ENCODE results near the gene MED13.
"Not testable (repeated sequence)": the region's sequence is repeated elsewhere in the genome, so short reads cannot be mapped to it uniquely, and the experiment has no call there.

The MED13 gene

DNA sequence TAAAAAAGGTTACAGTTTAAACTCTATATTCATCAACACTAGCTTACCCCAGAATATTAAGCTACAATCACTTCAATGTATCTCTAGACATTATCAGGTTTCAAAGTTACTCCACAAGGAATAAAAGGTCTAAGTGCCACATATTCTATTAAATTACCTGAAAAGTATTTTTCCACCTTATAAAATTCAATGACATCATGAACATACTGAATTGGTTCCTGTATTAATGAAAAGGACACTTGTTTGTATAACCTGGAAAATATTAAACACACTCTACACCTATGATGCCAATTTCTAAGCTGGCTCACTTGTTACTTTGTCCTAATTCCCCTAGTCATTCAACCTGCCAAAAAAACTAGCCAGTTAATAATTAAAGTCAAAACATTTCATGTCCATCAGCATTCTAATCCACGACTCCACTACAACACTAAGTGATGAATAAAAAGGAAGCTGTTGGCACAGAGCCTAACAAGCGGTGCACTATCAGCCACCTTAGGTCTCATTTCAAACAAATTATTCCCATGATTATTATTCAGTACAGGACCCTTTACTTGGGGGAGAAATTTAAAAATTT lies 12.2 kb downstream of the MED13 start:
- DNase-seq (ENCODE audit: low read depth in 2 of 2), result no peak

DNA sequence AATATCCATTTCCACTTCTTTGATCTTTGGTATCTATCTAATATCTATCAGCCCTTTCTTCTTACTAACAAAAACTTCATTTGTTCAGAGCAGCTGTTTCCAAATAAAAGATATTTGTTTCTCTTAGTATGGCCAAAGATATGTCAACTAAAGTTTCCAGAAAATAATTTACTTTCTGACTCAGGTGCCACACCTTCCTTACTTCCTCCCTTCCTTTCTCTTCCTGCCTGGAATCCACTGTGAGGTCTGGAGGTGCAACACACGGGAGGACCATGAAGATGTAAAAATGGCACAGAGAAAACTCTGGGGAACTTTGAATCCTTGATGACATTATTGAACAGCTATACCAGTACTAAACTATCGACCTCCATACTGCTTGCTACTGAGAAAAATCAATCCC lies 14.0 kb downstream of the MED13 start:
- no peak for DNase-seq (ENCODE audit: low read depth in 2 of 2)

DNA sequence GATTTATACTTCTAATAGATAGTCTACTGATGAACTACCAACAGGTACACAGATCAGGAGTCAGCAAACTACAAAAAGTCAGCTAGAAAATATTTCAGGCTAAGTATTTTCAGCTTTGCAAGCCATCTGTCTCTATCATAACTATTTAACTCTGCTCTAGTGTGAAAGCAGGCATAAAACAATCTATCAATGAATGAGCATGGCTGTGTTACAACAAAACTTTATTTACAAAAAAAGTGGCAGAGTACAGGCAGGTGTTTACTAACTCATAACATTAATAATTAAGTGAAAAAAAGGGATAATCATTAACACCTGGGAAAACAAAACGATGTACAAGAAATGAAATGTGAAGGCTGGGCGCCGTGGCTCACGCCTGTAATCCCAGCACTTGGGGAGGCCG lies 15.8 kb downstream of the MED13 start:
- no peak for DNase-seq (ENCODE audit: low read depth in 2 of 2)

DNA sequence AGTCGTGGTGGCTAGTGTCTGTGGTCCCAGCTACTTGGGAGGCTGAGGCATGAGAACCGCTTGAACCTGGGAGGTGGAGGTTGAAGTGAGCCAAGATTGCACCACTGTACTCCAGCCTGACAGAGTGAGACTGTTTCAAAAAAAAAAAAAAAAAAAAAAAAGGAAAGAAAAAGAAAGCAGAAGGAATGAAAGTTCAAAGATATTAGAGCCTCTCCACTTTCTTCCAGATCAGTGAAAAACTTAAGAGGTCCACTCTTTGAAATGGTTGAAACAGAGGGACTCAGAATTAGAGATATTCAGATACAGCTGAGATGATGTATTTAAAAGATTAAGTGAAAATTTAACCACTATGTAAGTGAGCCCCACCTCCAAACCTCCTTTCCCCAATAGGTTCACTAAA lies 16.8 kb downstream of the MED13 start:
- DNase-seq (ENCODE audit: low read depth in 2 of 2), result no peak

DNA sequence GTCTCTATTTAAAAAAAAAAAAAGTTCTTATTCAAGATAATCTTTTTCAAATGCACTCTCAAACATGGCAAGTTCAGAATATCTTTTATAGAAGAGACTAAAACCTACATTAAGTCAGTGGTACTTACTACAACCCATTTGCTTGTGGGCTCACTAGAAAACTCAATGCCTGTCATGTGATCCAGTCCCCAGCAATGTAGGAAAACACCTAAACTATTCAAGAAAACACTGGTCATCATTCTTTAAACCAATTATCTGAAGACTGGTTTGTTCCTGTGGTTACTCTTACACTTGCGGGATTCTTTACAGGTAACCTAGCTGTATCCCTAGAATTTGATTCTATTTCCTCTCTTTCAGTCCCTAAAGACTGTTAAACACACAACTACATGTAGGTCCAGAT lies 19.6 kb downstream of the MED13 start:
- no peak for DNase-seq (ENCODE audit: low read depth in 2 of 2)

DNA sequence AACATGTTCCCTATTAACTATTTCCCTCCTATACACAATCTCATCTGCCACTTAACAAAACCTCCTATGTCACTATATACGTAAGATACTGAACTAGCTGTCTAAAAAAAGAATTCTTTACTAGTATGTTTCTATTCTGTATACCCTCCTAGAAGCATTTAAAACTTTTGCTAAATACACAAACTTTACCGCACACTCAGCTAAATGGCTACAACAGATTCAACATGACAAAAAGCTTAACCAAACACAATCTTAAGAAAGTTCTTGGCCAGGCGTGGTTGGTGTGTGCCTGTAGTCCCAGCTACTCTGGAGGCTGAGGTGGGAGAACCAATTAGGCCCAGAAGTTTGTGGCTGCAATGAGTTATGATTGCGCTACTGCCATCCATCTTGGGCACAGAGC lies 20.0 kb downstream of the MED13 start:
- no peak for DNase-seq (ENCODE audit: low read depth in 2 of 2)

DNA sequence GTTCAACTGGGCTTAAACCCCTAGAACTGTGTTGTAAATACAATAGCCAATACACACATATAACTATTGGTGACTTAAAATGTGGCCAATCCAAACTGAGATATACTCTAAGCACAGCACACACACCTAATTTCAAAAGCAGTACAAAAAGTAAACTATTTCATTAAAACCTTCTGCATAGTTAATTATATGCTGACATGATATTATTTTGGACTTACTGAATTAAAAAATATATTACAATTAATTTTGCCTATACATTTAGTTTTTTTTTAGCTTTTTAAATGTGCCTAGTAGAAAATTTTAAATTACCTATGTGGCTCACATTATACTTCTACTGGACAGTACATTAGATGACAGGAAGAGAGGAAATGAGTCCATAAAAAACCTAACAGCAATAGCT lies 21.5 kb downstream of the MED13 start:
- no peak for DNase-seq (ENCODE audit: low read depth in 2 of 2)

DNA sequence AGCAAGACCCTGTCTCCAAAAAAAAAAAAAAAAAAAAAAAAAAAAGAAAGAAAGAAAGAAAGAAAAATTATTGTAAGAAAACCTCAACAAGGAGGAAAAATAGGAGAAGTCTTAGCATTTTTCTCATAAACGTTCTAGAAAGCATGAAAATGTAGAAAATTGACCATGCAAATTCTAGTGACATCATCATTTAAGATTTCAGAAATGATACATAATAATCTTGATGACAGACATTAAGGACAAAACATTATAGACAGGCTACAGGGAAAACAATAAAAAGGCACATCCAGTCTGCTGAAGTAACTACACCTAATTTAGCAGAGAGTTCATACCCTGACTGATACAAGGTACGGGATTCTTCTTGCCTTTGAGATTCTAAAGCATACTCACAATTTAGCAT lies 21.9 kb downstream of the MED13 start:
- DNase-seq (ENCODE audit: low read depth in 2 of 2), result no peak

DNA sequence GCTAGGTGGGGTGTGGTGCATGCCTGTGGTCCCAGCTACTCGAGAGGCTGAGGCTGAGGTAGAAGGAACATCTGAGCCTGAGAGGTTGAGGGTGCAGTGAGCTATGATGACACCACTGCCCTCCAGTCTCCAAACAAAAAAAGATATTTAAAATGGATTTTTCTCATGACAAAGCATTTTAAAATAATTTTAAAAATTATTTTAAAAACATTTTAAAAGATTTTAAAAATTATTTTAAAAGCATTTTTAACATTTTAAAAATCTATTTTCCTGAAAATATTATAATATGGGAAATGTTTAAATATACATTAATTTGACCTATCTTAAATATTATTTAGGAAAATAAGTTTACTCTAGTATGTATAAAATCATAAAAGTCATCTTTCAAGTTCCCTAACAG lies 26.8 kb downstream of the MED13 start:
- DNase-seq (ENCODE audit: low read depth in 2 of 2), result no peak

DNA sequence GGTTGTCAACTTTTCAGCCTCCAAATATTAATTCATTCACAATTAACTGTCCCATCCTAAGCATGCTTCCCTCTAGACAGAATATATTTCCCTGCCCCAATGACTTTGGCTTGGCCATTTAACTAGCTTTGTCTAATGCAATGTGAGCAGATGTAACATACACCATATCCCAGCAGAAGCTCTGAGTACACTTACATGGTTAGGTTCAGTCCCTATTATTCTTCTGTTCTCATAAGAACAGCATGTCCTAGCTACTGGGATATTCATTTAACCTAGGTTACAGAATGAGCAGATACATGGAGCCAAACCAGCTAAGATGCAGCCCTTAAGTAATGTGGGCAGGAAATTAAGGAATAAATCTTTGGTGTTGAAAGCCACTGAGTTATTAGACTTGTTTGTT lies 31.8 kb downstream of the MED13 start:
- DNase-seq (ENCODE audit: low read depth in 2 of 2), result no peak

DNA sequence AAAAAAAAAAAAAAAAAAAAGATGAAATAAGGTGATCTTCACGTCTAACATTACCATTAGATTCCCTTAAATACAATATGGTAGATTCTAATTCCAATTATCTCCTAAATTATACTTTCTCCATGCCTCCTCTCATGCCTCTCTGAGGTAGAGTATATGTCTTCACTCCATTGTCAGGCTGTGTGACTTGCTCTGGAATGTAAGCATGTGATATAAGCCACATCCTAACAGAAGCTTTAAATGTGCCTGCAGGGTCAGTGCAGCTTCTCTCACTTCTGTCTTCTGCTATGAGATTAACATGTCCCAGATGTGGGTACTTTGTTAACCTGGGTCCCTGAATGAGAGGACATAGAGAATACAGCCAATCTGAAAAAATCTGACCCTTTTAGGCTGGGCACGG lies 32.6 kb downstream of the MED13 start:
- DNase-seq (ENCODE audit: low read depth in 2 of 2), result no peak

DNA sequence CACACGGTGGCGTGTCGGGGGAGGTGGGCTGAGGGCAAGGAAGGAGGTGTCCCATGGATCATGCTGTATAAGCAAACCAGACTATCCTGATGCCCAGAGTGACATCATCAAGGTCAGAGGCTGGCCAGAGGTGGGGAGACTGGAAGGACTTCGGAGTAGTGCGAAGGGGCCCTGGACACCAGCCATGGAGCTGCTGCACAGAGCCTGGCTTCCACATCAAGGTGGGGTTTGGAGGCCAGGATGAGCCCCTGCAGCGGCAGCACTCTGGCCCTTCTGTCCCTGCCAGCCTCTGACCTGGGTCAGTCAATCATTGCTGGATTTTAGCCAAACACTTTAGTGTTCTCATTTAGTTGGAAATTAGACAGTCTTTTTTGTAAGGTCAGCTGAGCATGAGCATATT lies 34.8 kb downstream of the MED13 start:
- DNase-seq (ENCODE audit: low read depth in 2 of 2), result no peak

DNA sequence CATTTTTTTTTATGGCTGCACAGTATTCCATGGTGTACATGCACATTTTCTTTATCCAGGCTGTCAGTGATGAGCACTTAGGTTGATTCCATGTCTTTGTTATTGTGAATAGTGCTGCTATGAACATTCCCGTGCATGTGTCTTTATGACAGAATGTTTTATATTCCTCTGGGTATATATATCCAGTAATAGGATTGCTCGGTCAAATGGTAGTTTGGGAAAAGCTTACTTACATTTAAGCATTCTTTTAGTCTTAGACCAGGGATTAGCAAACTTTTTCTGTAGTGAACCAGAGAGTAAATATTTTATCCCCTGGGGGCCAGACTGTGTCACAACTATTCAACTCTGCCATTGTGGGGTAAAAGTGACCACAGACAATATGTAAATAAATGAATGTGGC lies 40.2 kb downstream of the MED13 start:
- DNase-seq (ENCODE audit: low read depth in 2 of 2), result no peak

DNA sequence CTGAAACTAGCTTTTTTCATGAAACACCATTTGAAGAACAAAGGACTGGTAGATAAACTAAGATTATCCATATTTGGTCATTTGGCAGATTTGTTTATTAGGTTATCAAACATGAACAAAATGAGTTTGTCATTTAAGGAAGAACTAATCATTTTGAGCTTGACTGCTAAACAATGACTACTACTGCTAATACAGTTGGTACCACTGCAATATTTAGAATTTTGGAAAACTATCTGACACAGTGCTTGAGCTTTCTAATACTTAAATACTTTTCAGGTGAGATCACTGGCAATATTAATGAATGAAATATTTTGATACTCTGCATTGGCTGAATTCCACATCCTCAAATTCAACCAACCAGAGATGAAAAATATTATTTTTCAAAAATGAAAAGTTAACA lies 47.2 kb downstream of the MED13 start:
- no peak for DNase-seq (ENCODE audit: low read depth in 2 of 2)

DNA sequence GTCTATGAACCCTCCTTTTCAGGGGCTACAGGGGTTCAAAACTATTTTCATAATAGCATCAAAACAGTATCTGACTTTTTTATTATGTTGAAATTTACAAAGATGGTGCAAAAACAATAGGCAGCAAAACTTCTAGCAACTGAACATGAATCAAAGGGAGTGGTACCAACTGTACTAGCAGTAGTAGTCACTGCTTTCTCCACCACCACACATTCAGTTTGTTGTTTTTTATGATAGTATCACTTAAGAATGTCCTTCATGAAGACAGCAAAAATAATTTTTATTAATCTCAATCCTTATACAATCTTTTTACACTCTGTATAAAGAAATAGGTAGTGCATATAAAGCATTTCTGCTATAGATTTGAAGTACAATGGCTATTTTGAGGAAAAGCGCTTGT lies 47.6 kb downstream of the MED13 start:
- DNase-seq (ENCODE audit: low read depth in 2 of 2), result no peak

DNA sequence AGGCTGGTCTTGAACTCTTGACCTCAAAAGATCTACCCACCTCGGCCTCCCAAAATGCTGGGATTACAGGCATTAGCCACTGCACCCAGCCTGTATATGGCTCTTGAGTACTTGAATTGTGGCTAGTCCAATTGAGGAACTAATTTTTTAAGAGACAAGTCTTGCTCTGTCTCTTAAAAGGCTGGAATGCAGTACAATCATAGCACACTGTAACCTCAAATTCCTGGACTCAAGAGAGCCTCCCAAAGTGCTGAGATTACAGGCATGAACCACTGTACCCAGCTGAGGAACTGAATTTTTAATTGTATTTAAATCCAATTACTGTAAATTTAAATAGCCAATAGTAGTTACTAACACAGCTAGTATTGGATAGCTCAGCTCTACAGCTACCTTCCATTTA lies 50.6 kb downstream of the MED13 start:
- DNase-seq (ENCODE audit: low read depth in 2 of 2), result no peak

DNA sequence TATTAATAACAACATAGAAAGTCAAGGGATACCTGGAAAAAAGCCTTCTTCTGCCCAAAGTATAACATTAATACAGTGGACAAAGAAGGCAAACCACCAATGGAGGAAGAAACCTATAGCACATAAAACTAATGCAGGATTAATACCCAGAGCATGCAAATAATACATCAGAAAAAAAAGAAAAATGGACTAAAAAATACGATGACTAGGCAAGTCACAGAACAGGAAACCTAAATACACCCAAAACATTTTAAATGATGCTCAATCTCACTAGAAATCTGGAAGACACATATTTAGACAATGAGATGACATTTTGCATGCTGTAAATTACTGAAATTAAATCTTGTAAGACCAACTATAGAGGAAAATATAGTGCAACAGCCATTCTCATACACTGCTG lies 55.9 kb downstream of the MED13 start:
- DNase-seq (ENCODE audit: low read depth in 2 of 2), result no peak

DNA sequence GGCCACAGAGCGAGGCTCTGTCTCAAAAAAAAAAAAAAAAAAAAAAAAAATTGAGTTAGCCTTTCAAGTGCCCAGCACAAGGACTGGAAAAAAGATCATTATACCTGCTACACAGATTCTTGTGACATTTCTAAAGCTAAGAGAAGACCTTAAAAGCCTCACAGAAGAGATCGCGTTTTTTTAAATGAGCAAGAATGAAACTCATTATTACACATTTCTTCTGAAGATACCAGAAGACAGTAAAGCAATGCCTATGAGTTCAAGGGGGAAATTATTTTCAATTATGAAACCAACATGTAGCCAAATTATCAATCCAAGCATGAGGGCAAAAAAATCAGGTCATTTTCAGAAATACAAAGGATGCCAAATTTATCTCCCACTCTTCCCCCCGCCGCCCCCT lies 56.8 kb downstream of the MED13 start:
- no peak for DNase-seq (ENCODE audit: low read depth in 2 of 2)

DNA sequence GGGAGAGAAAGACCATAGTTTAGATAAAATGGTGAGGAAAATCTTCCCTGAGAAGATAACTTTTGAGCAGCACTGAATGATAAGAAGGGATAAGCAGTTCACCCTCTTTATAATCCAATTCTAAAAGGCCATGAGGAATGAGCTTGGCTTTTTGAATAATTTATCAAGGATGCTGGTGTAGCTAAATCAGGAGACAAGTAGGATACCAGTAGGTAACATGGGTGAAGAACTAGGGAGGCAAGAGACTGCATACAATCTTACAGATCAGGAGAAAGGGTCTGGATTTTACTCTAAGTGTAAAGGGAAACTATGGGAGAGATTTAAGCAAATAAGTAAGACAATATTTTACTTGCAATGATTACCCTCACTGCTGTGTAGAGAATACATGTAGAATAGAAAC lies 60.7 kb downstream of the MED13 start:
- no peak for DNase-seq (ENCODE audit: low read depth in 2 of 2)

DNA sequence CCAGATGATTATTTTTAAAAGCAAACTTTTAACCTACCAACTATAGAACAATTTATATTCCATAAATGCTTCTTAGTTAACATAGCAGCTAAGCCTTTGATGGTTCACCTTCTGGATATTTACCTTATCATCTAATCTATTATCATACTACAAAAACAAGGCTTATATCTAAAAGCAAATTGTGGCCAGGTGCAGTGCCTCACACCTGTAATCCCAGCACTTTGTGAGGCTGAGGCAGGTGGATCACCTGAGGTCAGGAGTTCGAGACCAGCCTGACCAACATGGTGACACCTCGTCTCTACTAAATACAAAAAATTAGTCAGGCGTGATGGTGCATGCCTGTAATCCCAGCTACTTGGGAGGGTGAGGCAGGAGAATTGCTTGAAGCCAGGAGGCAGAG lies 61.9 kb downstream of the MED13 start:
- DNase-seq (ENCODE audit: low read depth in 2 of 2), result not testable (repeated sequence)

DNA sequence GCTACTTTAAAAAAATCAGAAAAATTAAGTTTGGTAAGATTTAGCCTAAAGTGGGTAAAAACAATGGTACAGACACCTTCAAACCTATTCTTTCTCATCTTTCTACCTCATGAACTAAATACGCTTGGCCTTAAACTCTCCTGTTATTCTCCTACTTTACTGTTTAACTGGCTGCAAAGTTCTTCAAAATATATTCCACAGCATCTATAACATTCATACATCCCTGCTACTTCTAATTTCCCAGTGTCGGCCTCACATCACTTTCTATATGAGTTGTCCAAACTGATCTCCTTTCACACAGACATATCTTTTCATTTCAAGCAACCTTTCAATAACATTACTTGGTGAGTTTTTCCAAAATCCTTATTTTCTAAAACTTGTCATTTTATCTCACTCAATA lies 64.0 kb downstream of the MED13 start:
- no peak for DNase-seq (ENCODE audit: low read depth in 2 of 2)

DNA sequence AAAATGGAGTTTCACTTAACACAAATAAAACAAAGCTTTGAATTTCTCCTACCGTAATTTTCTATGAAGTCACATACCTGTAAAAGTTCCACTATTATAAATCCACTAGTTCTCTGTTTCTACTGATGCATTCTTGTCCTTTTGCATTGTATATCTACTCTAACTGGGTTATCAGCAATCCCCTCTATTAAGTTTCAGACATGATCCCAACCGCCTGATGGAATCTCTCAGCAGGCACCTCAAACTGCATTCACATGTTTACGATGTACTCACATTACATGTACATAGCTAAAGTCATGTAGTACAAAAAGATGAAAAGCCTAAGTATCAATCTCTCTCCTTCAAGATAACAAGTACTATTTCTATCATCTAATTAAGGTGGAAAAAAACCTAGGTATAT lies 64.9 kb downstream of the MED13 start:
- no peak for DNase-seq (ENCODE audit: low read depth in 2 of 2)

DNA sequence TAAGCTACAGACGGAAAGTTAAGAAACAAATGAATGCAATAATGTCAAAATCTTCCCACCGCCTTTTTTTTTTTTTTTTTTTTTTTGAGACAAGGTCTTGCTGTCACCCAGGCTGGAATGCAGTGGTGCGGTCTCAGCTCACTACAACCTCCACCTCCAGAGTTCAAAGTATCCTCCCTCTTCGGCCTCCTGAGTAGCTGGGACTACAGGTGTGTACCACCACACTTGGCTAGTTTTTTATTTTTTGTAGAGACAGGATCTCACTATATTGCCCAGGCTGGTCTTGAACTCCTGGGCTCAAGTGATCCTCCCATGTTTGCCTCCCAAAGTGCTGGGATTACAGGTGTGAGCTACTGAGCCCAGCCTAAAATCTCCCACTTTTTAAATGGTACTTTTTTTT lies 66.5 kb downstream of the MED13 start:
- DNase-seq (ENCODE audit: low read depth in 2 of 2), result not testable (repeated sequence)

DNA sequence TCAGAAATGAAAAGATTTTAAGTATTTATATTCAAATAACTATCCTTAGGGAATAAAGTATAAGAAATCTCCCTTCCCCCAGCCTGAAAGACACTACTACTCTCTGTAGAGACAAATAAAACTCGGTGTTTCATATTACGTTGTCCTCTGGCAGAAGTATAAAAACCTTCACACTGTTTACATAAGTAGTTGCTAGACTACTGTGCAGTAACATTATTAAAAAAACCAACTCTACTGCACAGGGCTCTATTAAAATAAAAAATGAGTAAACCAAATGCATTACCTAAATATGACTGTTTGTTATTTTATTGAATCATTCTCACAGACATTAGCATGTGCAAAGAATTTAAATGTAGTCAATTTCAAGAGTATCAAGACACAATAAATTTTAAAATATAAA lies 67.4 kb downstream of the MED13 start:
- DNase-seq (ENCODE audit: low read depth in 2 of 2), result no peak

Measured in stimulated activated CD8-positive, alpha-beta memory T cell treated with anti-CD3 and anti-CD28 coated beads, Interleukin-2, amount 100 ng/mL, for 48 hours (primary cell).